ENCODE measurements around the gene CYP3A7. TPM values are rescaled to one million over a fixed set of nuclear protein-coding genes. Genes with fewer than 3 reads are reported as not detected.
"Not testable (repeated sequence)": the region's sequence is repeated elsewhere in the genome, so short reads cannot be mapped to it uniquely, and the experiment has no call there.

The CYP3A7 gene
- total and polyA plus RNA-seq, 7 experiments from 2014 or later: 0.08 TPM; not detected in 6

DNA sequence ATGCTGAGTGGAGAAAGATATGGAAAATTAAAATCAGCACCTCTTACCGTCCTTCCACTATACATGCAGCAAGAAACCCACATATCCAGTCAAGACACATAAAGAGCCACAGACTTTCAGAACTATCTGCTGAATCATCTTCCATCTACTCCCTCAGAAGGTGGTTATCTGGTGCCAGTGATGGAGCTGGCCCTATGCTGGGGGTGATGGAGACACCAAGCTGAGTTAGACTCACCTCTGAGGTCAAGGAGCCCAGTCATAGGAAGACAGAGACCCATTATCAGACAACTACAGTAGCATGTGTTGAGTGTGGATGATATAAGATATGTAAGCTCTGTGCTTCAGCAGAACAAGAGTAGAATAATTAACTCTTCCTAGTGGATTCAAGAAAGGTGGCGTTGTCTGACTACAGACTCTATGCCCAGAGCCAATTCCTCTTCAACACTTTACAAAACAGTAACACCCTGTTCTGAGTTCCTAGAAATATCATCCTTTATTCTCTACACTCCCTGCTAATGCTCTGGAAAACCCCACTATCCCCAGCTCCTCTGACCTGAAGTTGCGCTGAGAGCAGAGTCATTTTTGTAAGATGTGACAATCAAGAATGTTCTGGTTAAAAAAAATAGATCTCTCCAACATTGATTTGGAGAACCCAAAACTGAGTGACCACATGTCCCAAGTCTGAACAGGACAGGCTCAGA lies 69.5 kb downstream of the CYP3A7 start:
- Histone ChIP-seq H3K4me3 (ENCODE audit: low read length) (no peak overlapping the region), H3K27me3 (ENCODE audit: control insufficient read depth in 2 of 2, insufficient read depth in 2 of 2, low read length in 2 of 2) (no peaks in the 10 kb centered on the region), H3K36me3 (ENCODE audit: control insufficient read depth in 2 of 3, insufficient read depth in 3 of 3, low read length in 3 of 3) (peaks cover 0 to 7% (median 0%) of the 10 kb centered on the region in 3 experiments), H3K4me1 (ENCODE audit: control insufficient read depth in 2 of 2, insufficient read depth in 2 of 2, low read length in 2 of 2) (no peaks in the 10 kb centered on the region), H3K27ac (ENCODE audit: low read depth, low read length) (no peak overlapping the region), H3K9me3 (ENCODE audit: control insufficient read depth in 2 of 3, low read length in 3 of 3) (no peaks in the 10 kb centered on the region)
- H3K27ac Mint-ChIP-seq: peak overlapping the region in 2 of 9 donors; percentile 16 to 66
- ChIA-PET CTCF (no interaction called here), POLR2A (no interaction called here)
- no peaks in the 10 kb centered on the region for H3K27me3 Mint-ChIP-seq
- DNase-seq (no peak), ATAC-seq (no peak)
- H3K36me3 Mint-ChIP-seq: peaks cover 3 to 53% (median 35%) of the 10 kb centered on the region in 5 donors
- intact Hi-C loops (cut with micrococcal nuclease): no loop called here
- peaks cover 0 to 3% (median 0%) of the 10 kb centered on the region in 11 donors for H3K9me3 Mint-ChIP-seq
- no peak overlapping the region for H3K4me3 Mint-ChIP-seq
- peaks cover 0 to 2% (median 0%) of the 10 kb centered on the region in 7 donors for H3K4me1 Mint-ChIP-seq

GRCh38 chr7:99657879-99658278 lies 77.1 kb downstream of the CYP3A7 start:
- Mint-ChIP-seq H3K9me3 (peaks cover 0 to 17% (median 5%) of the 10 kb centered on the region in 11 donors), H3K4me1 (peaks cover 0 to 11% (median 9%) of the 10 kb centered on the region in 7 donors), H3K36me3 (peaks cover 14 to 61% (median 42%) of the 10 kb centered on the region in 5 donors)
- H3K27me3 Mint-ChIP-seq; H3K27ac ChIP-seq (ENCODE audit: low read depth, low read length); H3K4me3 Mint-ChIP-seq; H3K4me3 ChIP-seq (ENCODE audit: low read length); H3K4me1 ChIP-seq (ENCODE audit: control insufficient read depth in 2 of 2, insufficient read depth in 2 of 2, low read length in 2 of 2); POLR2A ChIA-PET; H3K27me3 ChIP-seq (ENCODE audit: control insufficient read depth in 2 of 2, insufficient read depth in 2 of 2, low read length in 2 of 2); H3K36me3 ChIP-seq (ENCODE audit: control insufficient read depth in 2 of 3, insufficient read depth in 3 of 3, low read length in 3 of 3); ATAC-seq; CTCF ChIA-PET; H3K27ac Mint-ChIP-seq; DNase-seq; H3K9me3 ChIP-seq (ENCODE audit: control insufficient read depth in 2 of 3, low read length in 3 of 3); intact Hi-C loops (cut with micrococcal nuclease): not testable (repeated sequence)

Other genes starting within 250 kb of the CYP3A7 start
- gene ZNF394, start 234.9 kb downstream of the CYP3A7 start, total RNA-seq: 100 to 1,000 TPM in 2 of 5 experiments, 10 to 100 TPM in 3; 55.2 to 199 (median 98.1) TPM
- 10 to 100 TPM; 68.2 to 93.3 TPM for gene ZNF394, start 234.9 kb downstream of the CYP3A7 start, polyA plus RNA-seq
- gene ZKSCAN5, start 230.5 kb downstream of the CYP3A7 start, total RNA-seq: 10 to 100 TPM in 1 of 5 experiments, 1 to 10 TPM in 4; 4.7 to 11.0 (median 8.3) TPM
- 1 to 10 TPM; 4.1 to 8.1 TPM for gene ZKSCAN5, start 230.5 kb downstream of the CYP3A7 start, polyA plus RNA-seq
- gene FAM200A, start 183.1 kb downstream of the CYP3A7 start, total RNA-seq: 10 to 100 TPM in 2 of 5 experiments, 1 to 10 TPM in 3; 1.9 to 13.6 (median 5.0) TPM
- 1 to 10 TPM; 5.9 to 7.6 TPM for gene FAM200A, start 183.1 kb downstream of the CYP3A7 start, polyA plus RNA-seq
- 100 to 1,000 TPM; 110 to 165 (median 157) TPM for gene ZNF655, start 176.6 kb downstream of the CYP3A7 start, total RNA-seq
- 10 to 100 TPM; 65.8 to 81.7 TPM for gene ZNF655, start 176.6 kb downstream of the CYP3A7 start, polyA plus RNA-seq
- 1 to 10 TPM in 1 of 5 experiments, under 1 TPM in 3, not detected in 1; 0.80 to 1.9 (median 0.90) TPM for gene TMEM225B, start 136.9 kb downstream of the CYP3A7 start, total RNA-seq
- 1 to 10 TPM in 1 of 2 donors, under 1 TPM in 1; 0.44 to 2.5 TPM for gene TMEM225B, start 136.9 kb downstream of the CYP3A7 start, polyA plus RNA-seq
- gene ZSCAN25, start 118.2 kb downstream of the CYP3A7 start, total RNA-seq: 10 to 100 TPM; 33.9 to 51.6 (median 43.8) TPM
- gene ZSCAN25, start 118.2 kb downstream of the CYP3A7 start, polyA plus RNA-seq: 10 to 100 TPM; 15.5 to 20.6 TPM
- gene CYP3A5, start 55.2 kb downstream of the CYP3A7 start, total RNA-seq: under 1 TPM in 1 of 5 experiments, not detected in 4; 0.27 TPM
- gene CYP3A5, start 55.2 kb downstream of the CYP3A7 start, polyA plus RNA-seq: under 1 TPM; 0.69 to 0.87 TPM
- gene CYP3A4, start 49.0 kb upstream of the CYP3A7 start, total RNA-seq: not detected
- gene CYP3A4, start 49.0 kb upstream of the CYP3A7 start, polyA plus RNA-seq: not detected
- under 1 TPM in 1 of 5 experiments, not detected in 4; 0.32 TPM for gene CYP3A43, start 92.8 kb upstream of the CYP3A7 start, total RNA-seq
- gene CYP3A43, start 92.8 kb upstream of the CYP3A7 start, polyA plus RNA-seq: not detected
- under 1 TPM in 4 of 5 experiments, not detected in 1; 0.41 to 0.70 (median 0.52) TPM for gene OR2AE1, start 141.8 kb upstream of the CYP3A7 start, total RNA-seq
- gene OR2AE1, start 141.8 kb upstream of the CYP3A7 start, polyA plus RNA-seq: not detected
- 10 to 100 TPM; 30.1 to 75.0 (median 37.6) TPM for gene TRIM4, start 184.3 kb upstream of the CYP3A7 start, total RNA-seq
- 10 to 100 TPM; 31.9 to 37.8 TPM for gene TRIM4, start 184.3 kb upstream of the CYP3A7 start, polyA plus RNA-seq
- gene GJC3, start 194.4 kb upstream of the CYP3A7 start, total RNA-seq: 1 to 10 TPM in 1 of 5 experiments, under 1 TPM in 3, not detected in 1; 0.41 to 1.1 (median 0.58) TPM
- gene GJC3, start 194.4 kb upstream of the CYP3A7 start, polyA plus RNA-seq: under 1 TPM; 0.61 to 0.92 TPM
- gene AZGP1, start 240.8 kb upstream of the CYP3A7 start, total RNA-seq: not detected
- not detected for gene AZGP1, start 240.8 kb upstream of the CYP3A7 start, polyA plus RNA-seq

Data from naive thymus-derived CD4-positive, alpha-beta T cell (primary cell).